Mucosa of descending colon (tissue), 3 donors: ENCODE results near the gene SCAI. TPM values are rescaled to one million over a fixed set of nuclear protein-coding genes. Genes with fewer than 3 reads are reported as not detected.
"Not testable (repeated sequence)": the region's sequence is repeated elsewhere in the genome, so short reads cannot be mapped to it uniquely, and the experiment has no call there.

Experiments used
- ATAC-seq: fragments of 200-7000 bp; cut with Tn5 transposase; one replicate; pipeline ENCODE4 v1.9.1; 2020; ENCODE audit warnings: mild to moderate bottlenecking, moderate library complexity
- DNase-seq, 3 donors: peaks; one replicate each; pipeline ENCODE4 v3.0.0-alpha.2; 2020
- H3K36me3 ChIP-seq: fragments of 200-600 bp; one replicate; pipeline ENCODE4 v1.8.0; 2021; ENCODE audit warnings: low read depth, mild to moderate bottlenecking
- H3K4me1 ChIP-seq: fragments of 200-600 bp; one replicate; pipeline ENCODE4 v1.8.0; 2021; ENCODE audit warnings: low read depth, mild to moderate bottlenecking
- H3K4me3 ChIP-seq: fragments of 200-600 bp; one replicate; pipeline ENCODE4 v1.8.0; 2021; ENCODE audit warnings: mild to moderate bottlenecking
- H3K9me3 ChIP-seq: fragments of 200-600 bp; one replicate; pipeline ENCODE4 v1.8.0; 2021; ENCODE audit warnings: mild to moderate bottlenecking
- CTCF ChIP-seq: fragments of 200-600 bp; IDR thresholded peaks from one replicate; pipeline ENCODE4 v1.8.0; 2022; ENCODE audit warnings: antibody characterized with exemption, mild to moderate bottlenecking
- intact Hi-C, 2 donors: fragments of 100-400 bp; cut with DNase I in 1 of 2; cut with micrococcal nuclease in 1 of 2; formaldehyde crosslinking; loops; one replicate each; pipeline versions ENCODE4 v1.11.0 to v1.11.1; 2022; cut with DNase I, micrococcal nuclease
- total RNA-seq, 3 donors: library from RNA; stranded (reverse); fragmentation: NEBNext Ultra II Directional in 2 of 3; extraction: Animal tissue kit (Norgen Biotek cat#: 25700) in 2 of 3; gene quantifications; one replicate each; pipeline versions ENCODE4 v1.2.1 to v1.2.4, GENCODE V29; 2021 to 2023
- donor health status: DM: no; HTN: no; CAD: no; lungs with moderate emphysema.
- donor health status: DM: no; HTN: no; CAD: no.
- donor health status: DM: no; HTN: yes; CAD: no.

SCAI gene
- total RNA-seq, 3 donors from 2014 or later = 6.3 to 11.7 (median 8.8) TPM

- no peak overlapping the region for H3K4me3 ChIP-seq
- H3K36me3 ChIP-seq = no peaks in the 10 kb centered on the region
- DNase-seq = no peak
- H3K4me1 ChIP-seq = peaks cover 4% of the 10 kb centered on the region
- no peaks in the 10 kb centered on the region for H3K9me3 ChIP-seq
- no peak for ATAC-seq
- TF ChIP-seq CTCF = no peak
- intact Hi-C loops = no loop called here
Observed at GRCh38 chr9:125172031-125172755, 28.9 kb upstream of the SCAI start.

- H3K36me3 ChIP-seq = no peaks in the 10 kb centered on the region
- peaks cover 3% of the 10 kb centered on the region for H3K4me1 ChIP-seq
- H3K4me3 ChIP-seq = no peak overlapping the region
- no peak for ATAC-seq
- no peaks in the 10 kb centered on the region for H3K9me3 ChIP-seq
- intact Hi-C loops = no loop called here
- DNase-seq = no peak
- no peak for TF ChIP-seq CTCF
Observed at GRCh38 chr9:125169895-125170294, 26.6 kb upstream of the SCAI start.

- Histone ChIP-seq H3K36me3 (no peaks in the 10 kb centered on the region), H3K9me3 (no peaks in the 10 kb centered on the region), H3K4me3 (no peak overlapping the region), H3K4me1 (no peaks in the 10 kb centered on the region)
- no peak for TF ChIP-seq CTCF
- DNase-seq (no peak), ATAC-seq (no peak)
- intact Hi-C loops = no loop called here
Observed at GRCh38 chr9:125166762-125167161, 23.4 kb upstream of the SCAI start.

- ATAC-seq, intact Hi-C loops, DNase-seq, H3K9me3 ChIP-seq, H3K4me3 ChIP-seq, H3K36me3 ChIP-seq: not testable (repeated sequence)
- peaks cover 12% of the 10 kb centered on the region for H3K4me1 ChIP-seq
Observed at GRCh38 chr9:125162891-125163290, 19.6 kb upstream of the SCAI start.

GRCh38 chr9:125161284-125161918 lies 18.1 kb upstream of the SCAI start:
- DNase-seq (no peak), ATAC-seq (no peak)
- H3K36me3 ChIP-seq = no peaks in the 10 kb centered on the region
- intact Hi-C loops = no loop called here
- H3K4me1 ChIP-seq = peaks cover 12% of the 10 kb centered on the region
- H3K4me3 ChIP-seq = no peak overlapping the region
- no peak for TF ChIP-seq CTCF
- H3K9me3 ChIP-seq = no peaks in the 10 kb centered on the region

GRCh38 chr9:125160750-125161149 lies 17.4 kb upstream of the SCAI start:
- no peak overlapping the region for H3K4me3 ChIP-seq
- DNase-seq (no peak), ATAC-seq (peak; percentile 68)
- H3K4me1 ChIP-seq = peaks cover 12% of the 10 kb centered on the region
- no peak for TF ChIP-seq CTCF
- intact Hi-C loops = no loop called here
- no peaks in the 10 kb centered on the region for H3K36me3 ChIP-seq
- no peaks in the 10 kb centered on the region for H3K9me3 ChIP-seq
